ENCODE results near the gene TDRD15.
"Not testable (repeated sequence)": the region's sequence is repeated elsewhere in the genome, so short reads cannot be mapped to it uniquely, and the experiment has no call there.

The TDRD15 gene

GRCh38 chr2:21123473-21124393, at the start of gene TDRD15:
TSS of gene TDRD15 (plus strand) at chr2:21123968. CDS start at chr2:21137468, 13,500 bp downstream.
- DNase-seq: no peak

- no peak for DNase-seq
These were observed 45.5 kb upstream of the TDRD15 start for GRCh38 chr2:21078296-21078695.

GRCh38 chr2:21083482-21083881, 40.3 kb upstream of the TDRD15 start:
- no peak for DNase-seq

GRCh38 chr2:21084401-21084800, 39.4 kb upstream of the TDRD15 start:
- no peak for DNase-seq

GRCh38 chr2:21092308-21092869, 31.4 kb upstream of the TDRD15 start:
- DNase-seq: no peak

GRCh38 chr2:21095178-21095577, 28.6 kb upstream of the TDRD15 start:
- no peak for DNase-seq

- no peak for DNase-seq
These were observed 28.1 kb upstream of the TDRD15 start for GRCh38 chr2:21095714-21096113.

- no peak for DNase-seq
These were observed 27.3 kb upstream of the TDRD15 start for GRCh38 chr2:21096458-21096857.

- no peak for DNase-seq
These were observed 26.4 kb upstream of the TDRD15 start for GRCh38 chr2:21097331-21097730.

GRCh38 chr2:21098294-21098693, 25.5 kb upstream of the TDRD15 start:
- no peak for DNase-seq

- DNase-seq: no peak
These were observed 24.4 kb upstream of the TDRD15 start for GRCh38 chr2:21099281-21099907.

- not testable (repeated sequence) for DNase-seq
These were observed 22.1 kb upstream of the TDRD15 start for GRCh38 chr2:21101514-21102155.

GRCh38 chr2:21102356-21102755, 21.4 kb upstream of the TDRD15 start:
- DNase-seq: no peak

GRCh38 chr2:21103274-21103891, 20.4 kb upstream of the TDRD15 start:
- DNase-seq: peak; percentile 47

GRCh38 chr2:21104030-21104660, 19.6 kb upstream of the TDRD15 start:
- no peak for DNase-seq

- no peak for DNase-seq
These were observed 12.8 kb upstream of the TDRD15 start for GRCh38 chr2:21111012-21111411.

GRCh38 chr2:21117688-21118087, 6.1 kb upstream of the TDRD15 start:
- no peak for DNase-seq

- no peak for DNase-seq
These were observed 5.4 kb upstream of the TDRD15 start for GRCh38 chr2:21118302-21118920.

GRCh38 chr2:21131861-21132260, 8.1 kb downstream of the TDRD15 start:
- DNase-seq: no peak

- no peak for DNase-seq
These were observed 11.8 kb downstream of the TDRD15 start for GRCh38 chr2:21135585-21135984.

GRCh38 chr2:21142149-21142548, 18.4 kb downstream of the TDRD15 start:
- DNase-seq: no peak

- no peak for DNase-seq
These were observed 22.9 kb downstream of the TDRD15 start for GRCh38 chr2:21146638-21147037.

Measured in NCI-H1436 (cell line).